IMR-90 (cell line): Measurements from ENCODE around the gene SCN1B. TPM values are rescaled to one million over a fixed set of nuclear protein-coding genes. Genes with fewer than 3 reads are reported as not detected.

Source experiments
- ATAC-seq: fragments of 200-7000 bp; cut with Tn5 transposase; 2 replicates; pipeline ENCODE4 v1.9.1; 2020; ENCODE audit warnings: low read depth, mild to moderate bottlenecking, moderate library complexity
- BruUV-seq: library from RNA; stranded (reverse); fragments of 400-500 nt; replicated peaks from 2 replicates; lab custom pipeline; 2021; lab: Mats Ljungman, UMichigan
- CTCF ChIA-PET: fragments of 300-600 bp; formaldehyde crosslinking; extraction: SDS; loops from one replicate; lab custom pipeline; 2021; ENCODE audit warnings: antibody characterized with exemption; lab: Yijun Ruan, JAX
- POLR2A ChIA-PET: fragments of 300-600 bp; sonication (Branson Sonifier 250); formaldehyde crosslinking; loops from one replicate; lab custom pipeline; 2022; ENCODE audit warnings: antibody characterized with exemption; ENCODE audit not compliant: unreplicated experiment; lab: Charles Lee
- DNase-seq: peaks from one replicate; pipeline ENCODE4 v3.0.0; 2013
- H2AFZ ChIP-seq: replicated peaks from 2 replicates; pipeline ENCODE3; 2013; ENCODE audit warnings: low read length, mild to moderate bottlenecking; ENCODE audit not compliant: poor library complexity
- H2AK5ac ChIP-seq: 2 replicates; pipeline ENCODE4 v1.6.1; 2013; ENCODE audit warnings: low read depth, low read length, inconsistent platforms
- H2AK9ac ChIP-seq: replicated peaks from 2 replicates; pipeline ENCODE3; 2013; ENCODE audit warnings: mild to moderate bottlenecking, low read depth, low read length, moderate library complexity; ENCODE audit not compliant: poor library complexity
- H2BK120ac ChIP-seq: 2 replicates; pipeline ENCODE4 v1.6.1; 2013; ENCODE audit warnings: low read depth, low read length, inconsistent platforms
- H2BK15ac ChIP-seq: 3 replicates; pipeline ENCODE4 v1.6.1; 2013; ENCODE audit warnings: low read depth, low read length, inconsistent platforms
- H2BK20ac ChIP-seq: 2 replicates; pipeline ENCODE4 v1.6.1; 2013; ENCODE audit warnings: low read depth, mild to moderate bottlenecking, inconsistent platforms, low read length, moderate library complexity
- H2BK5ac ChIP-seq: 2 replicates; pipeline ENCODE4 v1.6.1; 2013; ENCODE audit warnings: mild to moderate bottlenecking, low read depth, low read length, inconsistent platforms; ENCODE audit not compliant: poor library complexity, severe bottlenecking
- H3K14ac ChIP-seq: replicated peaks from 2 replicates; pipeline ENCODE4 v1.6.1; 2013; ENCODE audit warnings: low read depth, low read length, inconsistent platforms
- H3K18ac ChIP-seq: 2 replicates; pipeline ENCODE4 v1.6.1; 2013; ENCODE audit warnings: low read depth, low read length, control low read depth
- H3K23ac ChIP-seq: 2 replicates; pipeline ENCODE4 v1.6.1; 2013; ENCODE audit warnings: low read depth, low read length, inconsistent platforms
- H3K27ac ChIP-seq: 2 replicates; pipeline ENCODE4 v1.5.1; 2013; ENCODE audit warnings: mild to moderate bottlenecking, control low read depth, low read length; ENCODE audit not compliant: insufficient read depth
- H3K27me3 ChIP-seq: 2 replicates; pipeline ENCODE4 v1.6.1; 2013; ENCODE audit warnings: low read length; ENCODE audit not compliant: control insufficient read depth, insufficient read depth
- H3K36me3 ChIP-seq: 2 replicates; pipeline ENCODE4 v1.6.1; 2013; ENCODE audit warnings: low read length, mixed read lengths; ENCODE audit not compliant: control insufficient read depth, insufficient read depth
- H3K4ac ChIP-seq: 2 replicates; pipeline ENCODE4 v1.6.1; 2013; ENCODE audit warnings: low read depth, low read length, inconsistent platforms
- H3K4me1 ChIP-seq: 2 replicates; pipeline ENCODE4 v1.6.1; 2013; ENCODE audit warnings: low read length, mixed read lengths; ENCODE audit not compliant: control insufficient read depth, insufficient read depth
- H3K4me2 ChIP-seq: 2 replicates; pipeline ENCODE4 v1.6.1; 2013; ENCODE audit warnings: low read depth, mild to moderate bottlenecking, control low read depth, low read length, moderate library complexity
- H3K4me3 ChIP-seq: 2 replicates; pipeline ENCODE4 v1.5.1; 2013; ENCODE audit warnings: low read depth, mild to moderate bottlenecking, control low read depth, low read length, moderate library complexity; ENCODE audit not compliant: insufficient read depth
- H3K56ac ChIP-seq: 2 replicates; pipeline ENCODE4 v1.6.1; 2013; ENCODE audit warnings: low read length, inconsistent platforms; ENCODE audit not compliant: insufficient read depth; ENCODE audit errors: extremely low read depth
- H3K79me1 ChIP-seq, 2 experiments: 2 replicates each; pipeline ENCODE4 v1.6.1; 2013; ENCODE audit warnings: low read length in 2 of 2, inconsistent platforms in 1 of 2, low read depth in 1 of 2
- H3K9ac ChIP-seq: 2 replicates; pipeline ENCODE4 v1.6.1; 2013; ENCODE audit warnings: low read depth, low read length, control low read depth
- H3K9me1 ChIP-seq: 2 replicates; pipeline ENCODE4 v1.6.1; 2013; ENCODE audit warnings: low read length, inconsistent platforms; ENCODE audit not compliant: insufficient read depth
- H3K9me3 ChIP-seq: 2 replicates; pipeline ENCODE4 v1.6.1; 2013; ENCODE audit warnings: low read length; ENCODE audit not compliant: control insufficient read depth, insufficient read depth
- H4K20me1 ChIP-seq: 2 replicates; pipeline ENCODE4 v1.6.1; 2013; ENCODE audit warnings: low read length, inconsistent platforms; ENCODE audit not compliant: insufficient read depth
- H4K5ac ChIP-seq: 2 replicates; pipeline ENCODE4 v1.6.1; 2013; ENCODE audit warnings: mild to moderate bottlenecking, low read depth, low read length, control low read depth
- H4K8ac ChIP-seq, 2 experiments: 2 replicates each; pipeline ENCODE4 v1.6.1; 2013; ENCODE audit warnings: low read depth in 2 of 2, low read length in 2 of 2, control low read depth in 1 of 2, inconsistent platforms in 1 of 2
- H4K91ac ChIP-seq: 2 replicates; pipeline ENCODE4 v1.6.1; 2013; ENCODE audit warnings: low read depth, low read length, inconsistent platforms; ENCODE audit not compliant: insufficient read depth
- CEBPB ChIP-seq: IDR thresholded peaks from 2 replicates; pipeline ENCODE4 v1.6.1; 2012; ENCODE audit warnings: low read depth, low read length, improper control_type of control experiment
- FOS ChIP-seq: fragments of 150-350 bp; IDR thresholded peaks from 2 replicates; pipeline ENCODE4 v1.6.1; 2016; ENCODE audit warnings: low read depth, low read length
- MAFK ChIP-seq: IDR thresholded peaks from 2 replicates; pipeline ENCODE4 v1.6.1; 2012; ENCODE audit warnings: low read depth, low read length, improper control_type of control experiment
- MXI1 ChIP-seq: IDR thresholded peaks from 2 replicates; pipeline ENCODE4 v1.6.1; 2012; ENCODE audit warnings: low read depth, mild to moderate bottlenecking, low read length, moderate library complexity, borderline replicate concordance
- NFE2L2 ChIP-seq: fragments of 150-350 bp; IDR thresholded peaks from 2 replicates; pipeline ENCODE4 v1.6.1; 2016; ENCODE audit warnings: low read depth, mild to moderate bottlenecking, low read length
- WGBS, 2 experiments: methylation state at CpG; one replicate each; pipeline versions ENCODE4 v1.1.5 to v1.1.7; 2013; ENCODE audit warnings: missing lambda C conversion rate in 2 of 2; ENCODE audit not compliant: insufficient read length in 1 of 2; ENCODE audit errors: extremely low coverage in 2 of 2; 5-methylcytosine and 5-hydroxymethylcytosine counted together
- dilution Hi-C: fragments of 300-500 bp; cut with HindIII; formaldehyde crosslinking; loops from one replicate; pipeline ENCODE4 v1.14.3; 2018; ENCODE audit warnings: low sequenced_read_pairs; ENCODE audit not compliant: unreplicated experiment
- in situ Hi-C: fragments of 300-500 bp; cut with MboI; formaldehyde crosslinking; loops from 3 replicates; pipeline ENCODE4 v1.14.3; 2019; ENCODE audit warnings: low sequenced_read_pairs, inconsistent platforms, mixed read lengths
- intact Hi-C: fragments of 100-400 bp; cut with micrococcal nuclease; formaldehyde crosslinking; loops from 2 replicates; pipeline ENCODE4 v1.10.0; 2022
- polyA plus RNA-seq, 3 experiments: library from polyadenylated mRNA; depleted of rRNA; stranded (reverse); fragments of >200 nt; gene quantifications; 2 replicates each; pipeline ENCODE4 v1.2.3, GENCODE V29; 2012; ENCODE audit warnings: low replicate concordance in 1 of 3
- total RNA-seq: library from RNA; depleted of rRNA; stranded (reverse); fragments of >200 nt; gene quantifications from 2 replicates; pipeline ENCODE4 v1.2.3, GENCODE V29; 2012

SCN1B gene
- total and polyA plus RNA-seq, 2 of the 4 experiments (the other 2 are of a cell fraction): 2.0 to 9.6 TPM

- Histone ChIP-seq H3K9me1 (peaks cover 23% of the 10 kb centered on the region), H3K18ac (peak overlapping the region; percentile 0; the same call in 1 of the 2 replicates), H3K4me3 (no peak overlapping the region), H3K14ac (peak overlapping the region; percentile 16), H2BK5ac (peak overlapping the region; percentile 79), H2AFZ (no peak overlapping the region), H4K20me1 (peaks cover 56% of the 10 kb centered on the region), H4K5ac (peak overlapping the region; percentile 39; the same call in 1 of the 2 replicates), H3K27ac (peak overlapping the region; percentile 48), H3K36me3 (peaks cover 38% of the 10 kb centered on the region), H2BK20ac (peak overlapping the region; percentile 38; the same call in 1 of the 2 replicates), H3K9me3 (no peaks in the 10 kb centered on the region), H3K4me2 (peak overlapping the region; percentile 1; the same call in 1 of the 2 replicates), H4K91ac (peak overlapping the region; percentile 36), H3K79me1 (peaks cover 22 to 77% of the 10 kb centered on the region in 2 experiments), H3K56ac (no peak overlapping the region), H3K9ac (no peak overlapping the region), H2AK5ac (peak overlapping the region; percentile 85), H4K8ac (peak overlapping the region; percentile 2 to 55; a peak in 2 of 4 replicates), H3K4me1 (peaks cover 18% of the 10 kb centered on the region), H3K4ac (peak overlapping the region; percentile 74), H3K23ac (peak overlapping the region; percentile 48; the same call in 1 of the 2 replicates), H2BK120ac (peak overlapping the region; percentile 24), H3K27me3 (no peaks in the 10 kb centered on the region), H2BK15ac (no peak overlapping the region), H2AK9ac (peak overlapping the region; percentile 83)
- dilution Hi-C loops: no loop called here
- ChIA-PET POLR2A (no interaction called here), CTCF (no interaction called here)
- in situ Hi-C loops: no loop called here
- no TSS peak for BruUV-seq
- DNase-seq: peak; percentile 77
- peak; percentile 74 for ATAC-seq
- intact Hi-C loops: no loop called here
- peak; percentile 84 for TF ChIP-seq CEBPB
- no peak for TF ChIP-seq NFE2L2
- no peak for TF ChIP-seq MAFK
- TF ChIP-seq MXI1: no peak
- peak; percentile 43; the same call in 1 of the 2 replicates for TF ChIP-seq FOS
- WGBS, 2 experiments: 80% methylated on average over 7 of the region's 15 CpGs; no CpG with 5 or more reads in 1 of the 2 experiments
Observed at GRCh38 chr19:35006342-35006998, 23.8 kb upstream of the SCN1B start.
